ENCODE results near the gene ZNF107. TPM values are rescaled to one million over a fixed set of nuclear protein-coding genes. Genes with fewer than 3 reads are reported as not detected.
"Not testable (repeated sequence)": the region's sequence is repeated elsewhere in the genome, so short reads cannot be mapped to it uniquely, and the experiment has no call there.

ZNF107 gene
- total RNA-seq, 1 donor from 2014 or later: 7.7 TPM

DNA sequence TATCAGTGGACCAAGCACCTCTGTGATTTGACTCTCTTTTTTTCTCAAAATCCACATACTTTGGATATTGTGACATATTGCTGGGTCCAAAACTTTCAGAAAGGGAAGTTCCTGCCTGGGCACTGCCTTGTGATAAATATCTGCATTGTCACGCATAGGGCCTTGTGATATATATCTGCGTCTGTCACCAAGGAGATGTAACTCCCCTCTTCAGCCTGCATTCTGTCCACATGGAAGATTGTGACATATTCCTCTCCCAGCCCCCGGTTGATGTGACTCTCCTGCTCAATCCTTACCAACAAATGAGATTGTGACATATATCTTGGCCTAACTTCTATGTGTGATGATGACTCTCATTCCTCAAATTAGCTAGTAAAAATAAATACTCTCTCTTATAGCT, 25.4 kb upstream of the ZNF107 start:
- intact Hi-C loops (cut with DNase I): no loop called here
- no peak for DNase-seq (ENCODE audit: low spot score)
- ATAC-seq: no peak

DNA sequence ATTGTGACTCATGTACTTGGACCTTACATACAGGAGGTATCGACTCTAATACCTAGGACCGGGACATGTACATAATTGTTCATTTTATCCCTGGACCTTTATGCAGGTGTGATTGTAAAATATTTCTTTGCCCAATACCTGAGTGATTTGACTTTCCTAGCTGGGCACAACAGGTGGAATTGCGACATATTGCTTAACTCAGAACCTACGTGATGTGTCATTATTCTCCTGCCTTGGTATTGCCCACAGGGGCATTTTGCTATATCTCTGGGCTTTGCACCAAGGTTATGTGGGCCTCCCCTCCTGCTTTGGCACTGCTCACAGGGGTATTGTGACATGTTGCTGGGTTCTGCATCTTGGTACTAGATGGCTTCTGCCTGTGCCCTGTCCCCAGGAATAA, 23.9 kb upstream of the ZNF107 start:
- no peak for ATAC-seq
- no peak for DNase-seq (ENCODE audit: low spot score)
- intact Hi-C loops (cut with DNase I): no loop called here

DNA sequence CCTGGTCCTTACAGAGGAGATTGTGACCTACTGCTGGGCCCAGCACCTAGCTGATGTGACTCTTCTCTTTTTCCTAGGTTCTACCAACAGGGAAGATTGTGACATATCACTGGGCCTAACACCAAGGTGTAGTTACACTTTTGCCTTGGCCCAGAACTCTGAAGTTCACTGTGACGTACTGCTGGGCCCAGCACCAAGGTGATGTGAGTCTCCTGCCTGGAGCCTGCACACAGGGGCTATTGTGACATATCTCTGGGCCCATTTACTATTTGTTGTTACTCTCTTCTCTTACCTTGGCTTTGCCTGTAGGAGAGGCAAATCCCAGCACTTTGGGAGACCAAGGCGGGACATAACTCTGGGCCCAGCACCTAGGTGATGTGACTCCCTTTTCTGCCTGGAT, 23.1 kb upstream of the ZNF107 start:
- ATAC-seq: no peak
- intact Hi-C loops (cut with DNase I): no loop called here
- no peak for DNase-seq (ENCODE audit: low spot score)

DNA sequence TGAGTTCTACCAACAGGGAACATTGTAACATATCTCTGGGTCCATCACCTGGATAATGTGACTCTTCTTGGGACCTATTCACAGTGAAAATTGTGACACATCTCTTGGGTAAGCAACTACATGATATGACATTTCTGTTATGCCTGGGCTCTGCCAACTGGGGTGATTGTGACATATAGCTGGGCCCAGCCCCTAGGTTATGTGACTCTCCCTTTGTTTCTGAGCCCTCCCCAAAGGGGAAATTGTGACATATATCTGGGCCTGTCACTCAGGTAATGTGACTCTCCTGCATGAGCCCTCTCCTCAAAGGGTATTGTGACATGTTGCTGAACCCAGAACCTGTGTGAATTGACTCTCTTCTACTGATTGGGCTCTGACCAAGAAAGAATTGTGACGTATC, 22.4 kb upstream of the ZNF107 start:
- intact Hi-C loops (cut with DNase I): no loop called here
- DNase-seq (ENCODE audit: low spot score): no peak
- no peak for ATAC-seq

DNA sequence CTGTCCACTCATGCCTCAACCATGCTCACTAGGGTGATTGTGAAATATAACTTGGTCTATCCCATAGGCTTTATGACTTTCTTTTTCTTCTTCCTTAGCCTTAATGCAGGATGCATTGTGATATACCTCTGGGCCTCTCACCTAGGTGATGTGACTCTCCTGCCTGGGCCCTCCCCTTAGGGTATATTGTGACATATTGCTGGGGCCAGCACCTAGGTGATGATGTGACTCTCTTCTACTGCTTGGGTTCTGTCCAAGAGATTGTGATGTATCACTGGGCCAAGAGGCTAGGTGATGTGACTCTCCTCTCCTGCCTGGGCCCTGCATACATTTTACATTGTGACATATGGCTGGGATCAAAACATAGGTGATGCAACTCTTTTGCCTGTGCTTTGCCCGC, 14.7 kb upstream of the ZNF107 start:
- no peak for DNase-seq (ENCODE audit: low spot score)
- ATAC-seq: no peak
- intact Hi-C loops (cut with DNase I): no loop called here

DNA sequence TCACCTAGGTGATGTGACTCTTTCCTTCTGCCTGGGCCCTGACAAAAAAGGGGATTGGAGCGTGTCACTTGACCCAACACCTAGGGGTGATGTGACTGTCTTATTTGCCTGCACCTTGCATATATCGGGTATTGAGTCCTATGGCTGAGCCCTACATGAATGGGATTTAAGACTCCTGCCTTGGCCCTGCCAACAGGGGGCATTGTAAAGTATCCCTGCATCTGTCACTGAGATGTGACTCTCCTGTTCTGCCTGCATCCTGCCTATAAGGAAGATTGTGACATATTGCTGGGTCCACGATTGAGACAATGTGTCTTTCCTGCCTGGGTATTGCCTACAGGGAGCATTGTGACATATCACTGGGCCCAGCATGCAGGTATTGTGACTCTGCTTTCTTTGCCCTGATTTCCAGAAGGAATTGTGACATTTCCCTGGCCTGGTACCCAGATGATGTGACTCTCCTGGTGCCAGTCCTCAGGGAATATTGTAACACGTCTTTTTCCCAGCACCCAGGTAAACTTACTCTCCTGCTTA, 14.2 kb upstream of the ZNF107 start:
- DNase-seq (ENCODE audit: low spot score) (no peak), ATAC-seq (no peak)
- intact Hi-C loops (cut with DNase I): no loop called here

DNA sequence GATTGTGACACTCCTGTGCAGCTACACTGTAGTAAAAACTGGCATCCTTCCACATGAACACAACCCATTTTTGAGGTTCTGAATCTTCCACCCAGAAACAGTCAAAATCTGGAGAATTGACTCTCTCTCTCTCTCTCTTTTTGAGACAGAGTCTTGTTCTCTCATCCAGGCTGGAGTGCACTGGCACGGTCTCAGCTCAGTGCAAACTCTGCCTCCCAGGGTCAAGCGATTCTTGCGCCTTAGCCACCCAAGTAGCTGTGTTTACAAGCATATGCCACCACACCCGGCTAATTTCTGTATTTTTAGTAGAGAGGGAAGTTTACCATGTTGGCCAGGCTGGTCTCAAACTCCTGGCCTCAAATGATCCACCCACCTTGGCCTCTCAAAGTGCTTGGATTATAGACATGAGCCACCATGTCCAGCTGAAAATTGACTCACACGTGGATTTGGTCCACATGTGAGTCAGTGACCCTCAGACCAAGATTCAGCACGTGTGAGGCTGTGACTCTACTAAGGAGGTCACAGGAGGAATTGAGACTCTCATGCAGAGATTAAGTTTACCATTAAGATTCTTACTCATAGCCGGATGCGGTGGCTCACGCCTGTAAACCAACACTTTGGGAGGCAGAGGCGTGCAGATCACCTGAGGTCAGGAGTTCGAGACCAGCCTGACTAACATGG, 12.1 kb upstream of the ZNF107 start:
- no peak for DNase-seq (ENCODE audit: low spot score)
- intact Hi-C loops (cut with DNase I): no loop called here
- ATAC-seq: peak; percentile 41

DNA sequence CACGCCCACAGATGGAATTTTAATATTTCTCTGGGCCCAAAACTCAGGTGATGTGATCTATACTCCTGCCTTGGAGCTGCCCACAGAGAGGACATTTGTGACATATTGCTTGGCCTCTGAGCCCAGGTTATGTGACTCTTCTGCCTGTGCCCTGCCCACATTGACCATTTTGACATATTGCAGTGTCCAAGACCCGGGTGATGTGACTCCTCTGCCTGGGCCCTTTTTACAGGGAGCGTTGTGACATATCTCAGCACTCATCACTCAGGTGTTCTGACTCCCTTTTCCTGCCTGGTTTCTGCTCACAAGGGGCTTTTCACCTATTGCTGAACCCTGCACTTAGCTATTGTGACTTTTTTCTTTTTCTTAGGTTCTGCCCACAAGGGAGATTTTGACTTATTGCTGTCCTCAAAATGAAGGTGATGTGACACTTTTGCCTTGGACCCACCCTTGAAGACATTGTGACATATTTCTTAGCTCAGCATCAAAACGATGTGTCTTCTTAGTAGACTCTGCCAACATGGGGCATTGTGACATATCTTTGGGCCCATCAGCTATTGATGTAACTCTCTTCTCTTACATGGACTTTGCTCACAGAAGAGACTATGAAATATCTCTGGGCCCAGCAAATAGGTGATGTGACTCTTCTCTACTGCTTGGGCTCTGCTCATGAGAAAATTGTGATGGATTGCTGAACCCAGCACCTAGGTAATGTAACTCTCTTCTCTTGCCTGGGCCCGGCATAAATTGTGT, 11.0 kb upstream of the ZNF107 start:
- intact Hi-C loops (cut with DNase I): no loop called here
- ATAC-seq (no peak), DNase-seq (ENCODE audit: low spot score) (no peak)

DNA sequence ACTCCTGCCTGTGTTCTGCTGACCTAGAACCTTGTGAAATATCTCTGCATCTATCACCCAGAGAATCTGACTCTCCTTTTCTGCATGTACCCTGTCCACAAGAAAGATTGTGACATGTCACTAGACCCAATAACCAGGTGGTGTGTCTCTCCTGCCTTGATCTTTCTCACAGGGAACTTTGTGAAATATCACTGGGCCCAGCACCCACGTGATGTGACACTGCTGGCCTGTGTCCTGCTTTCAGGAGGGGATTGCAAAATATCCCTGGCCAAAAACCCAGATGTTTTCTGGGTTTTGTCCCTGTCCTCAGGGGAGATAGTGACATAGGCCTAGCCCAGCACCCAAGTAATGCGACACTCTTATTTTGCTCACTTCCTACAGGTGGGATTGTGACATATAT, 10.1 kb upstream of the ZNF107 start:
- intact Hi-C loops (cut with DNase I): no loop called here
- ATAC-seq: no peak
- DNase-seq (ENCODE audit: low spot score): no peak

DNA sequence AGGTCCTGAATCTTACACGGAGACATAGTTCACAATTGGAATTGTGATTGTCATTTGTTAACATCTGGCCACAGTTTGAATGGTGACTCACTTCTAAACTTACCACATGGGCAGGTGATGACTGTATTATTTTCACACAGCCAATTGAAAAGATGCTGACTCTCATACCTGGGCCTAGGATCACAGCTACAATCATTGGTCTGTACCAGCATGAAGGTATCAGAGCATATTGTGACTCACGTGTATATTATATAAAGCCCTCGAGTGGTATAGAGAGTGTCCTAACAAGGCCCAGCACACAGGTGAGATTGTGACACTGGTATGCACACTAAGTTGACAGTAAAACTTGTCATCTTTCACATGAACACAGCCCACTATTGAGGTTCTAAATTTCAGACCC, 9.4 kb upstream of the ZNF107 start:
- intact Hi-C loops (cut with DNase I): no loop called here
- ATAC-seq (no peak), DNase-seq (ENCODE audit: low spot score) (no peak)

DNA sequence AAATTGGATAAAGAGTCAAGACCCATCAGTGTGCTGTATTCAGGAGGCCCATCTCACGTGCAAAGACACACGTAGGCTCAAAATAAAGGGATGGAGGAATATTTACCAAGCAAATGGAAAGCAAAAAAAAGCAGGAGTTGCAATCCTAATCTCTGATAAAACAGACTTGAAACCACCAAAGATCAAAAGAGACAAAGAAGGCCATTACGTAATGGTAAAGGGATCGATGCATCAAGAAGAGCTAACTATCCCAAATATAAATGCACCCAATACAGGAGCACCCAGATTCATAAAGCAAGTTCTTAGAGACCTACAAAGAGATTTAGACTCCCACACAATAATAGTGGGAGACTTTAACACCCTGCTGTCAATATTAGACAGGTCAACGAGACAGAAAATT, 3.8 kb upstream of the ZNF107 start:
- intact Hi-C loops (cut with DNase I); DNase-seq (ENCODE audit: low spot score); ATAC-seq: not testable (repeated sequence)

DNA sequence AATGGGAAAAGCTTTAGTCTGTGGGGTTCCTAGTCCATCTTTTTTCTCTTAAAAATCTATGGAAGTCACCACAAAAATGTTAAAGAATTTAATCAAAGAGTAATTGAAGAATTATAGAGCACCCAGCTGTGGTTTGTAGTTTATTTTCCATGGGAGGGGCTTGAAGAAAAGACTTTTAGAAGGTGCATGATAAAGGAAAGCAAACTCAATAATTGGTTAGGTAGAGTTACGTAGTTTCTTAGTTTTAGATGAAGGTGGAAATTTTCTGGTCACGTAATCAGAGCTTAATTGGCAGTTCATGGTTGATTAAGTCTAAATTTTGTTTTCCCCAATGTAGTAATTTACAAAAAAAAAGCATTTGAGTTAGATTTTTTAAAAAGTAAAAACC, 724 bp downstream of the ZNF107 start:
- intact Hi-C loops (cut with DNase I): no loop called here
- ATAC-seq (no peak), DNase-seq (ENCODE audit: low spot score) (no peak)

DNA sequence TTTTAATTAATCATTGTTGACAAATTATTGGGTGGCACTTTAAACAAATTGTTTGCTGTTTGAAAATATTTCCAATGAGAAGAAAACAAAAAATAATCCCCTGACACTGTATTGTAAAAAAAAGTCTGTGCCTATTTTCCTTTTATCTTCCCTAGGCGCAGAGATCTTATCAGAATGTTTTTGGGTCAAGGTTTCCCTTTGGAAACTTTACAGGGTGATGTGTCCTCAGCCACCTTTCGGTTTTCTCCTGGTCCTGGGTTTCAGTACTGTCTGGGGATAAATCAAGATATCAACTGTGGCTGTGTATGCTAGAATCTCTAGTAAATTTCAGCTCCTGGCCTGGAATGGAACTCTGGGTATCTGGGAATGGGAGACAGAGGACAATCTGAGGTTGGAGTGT, 1.4 kb downstream of the ZNF107 start:
- ATAC-seq: no peak
- intact Hi-C loops (cut with DNase I): no loop called here

DNA sequence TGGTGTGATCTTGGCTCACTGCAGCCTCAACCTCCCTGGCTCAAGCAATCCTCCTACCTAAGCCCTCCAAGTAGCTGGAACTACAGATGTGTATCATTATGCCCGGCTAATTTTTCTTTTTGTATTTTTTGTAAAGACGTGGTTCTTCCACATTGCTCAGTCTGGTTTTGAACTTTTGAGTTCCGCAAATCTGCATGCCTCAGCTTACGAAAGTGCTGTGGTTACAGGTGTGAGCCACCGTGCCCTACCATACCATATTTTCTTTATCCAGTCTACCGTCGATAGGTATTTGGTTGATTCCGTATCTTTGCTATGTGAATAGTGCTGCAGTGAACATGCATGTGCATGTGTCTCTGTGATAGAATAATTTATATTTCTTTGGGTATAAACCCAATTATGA, 6.5 kb downstream of the ZNF107 start:
- ATAC-seq (no peak), DNase-seq (ENCODE audit: low spot score) (no peak)
- intact Hi-C loops (cut with DNase I): no loop called here

More for the DNA sequence above, 1.4 kb downstream of the ZNF107 start:
- DNase-seq (ENCODE audit: low spot score): no peak

DNA sequence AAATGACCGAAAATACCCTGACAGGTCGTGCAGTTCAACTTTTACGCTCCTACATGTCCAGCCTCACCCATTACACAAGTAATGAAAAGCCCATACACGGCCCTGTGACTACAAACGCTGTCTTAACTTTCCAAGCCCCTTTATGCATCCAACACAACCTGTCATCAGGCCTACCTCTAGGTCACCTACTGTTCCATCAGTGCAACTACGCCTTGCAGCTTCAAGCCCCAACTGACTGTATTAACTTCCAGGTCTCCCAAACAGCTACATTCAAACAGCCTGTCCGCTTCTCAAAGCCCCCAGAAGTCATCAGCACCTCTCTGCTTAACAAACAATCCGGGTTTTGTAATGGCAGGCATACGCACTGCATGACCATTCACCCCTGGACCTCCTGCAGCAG, 19.2 kb downstream of the ZNF107 start:
- DNase-seq (ENCODE audit: low spot score) (no peak), ATAC-seq (no peak)
- intact Hi-C loops (cut with DNase I): no loop called here

DNA sequence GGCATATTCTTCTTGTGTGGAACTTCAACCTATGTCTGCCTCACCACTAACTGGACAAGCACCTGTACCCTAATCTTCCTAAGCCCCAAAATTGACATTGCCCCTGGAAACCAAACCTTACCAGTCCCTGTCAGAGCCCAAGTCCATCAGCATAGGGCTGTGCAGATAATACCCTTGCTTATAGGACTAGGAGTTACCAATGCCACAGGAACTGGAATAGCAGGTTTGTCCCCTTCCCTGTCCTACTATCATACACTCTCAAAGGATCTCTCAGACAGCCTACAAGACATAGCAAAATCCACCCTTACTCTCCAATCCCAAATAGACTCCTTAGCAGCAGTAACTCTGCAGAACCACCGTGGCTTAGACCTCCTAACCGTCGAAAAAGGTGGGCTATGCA, 19.8 kb downstream of the ZNF107 start:
- ATAC-seq: no peak
- intact Hi-C loops (cut with DNase I): no loop called here
- DNase-seq (ENCODE audit: low spot score): no peak

DNA sequence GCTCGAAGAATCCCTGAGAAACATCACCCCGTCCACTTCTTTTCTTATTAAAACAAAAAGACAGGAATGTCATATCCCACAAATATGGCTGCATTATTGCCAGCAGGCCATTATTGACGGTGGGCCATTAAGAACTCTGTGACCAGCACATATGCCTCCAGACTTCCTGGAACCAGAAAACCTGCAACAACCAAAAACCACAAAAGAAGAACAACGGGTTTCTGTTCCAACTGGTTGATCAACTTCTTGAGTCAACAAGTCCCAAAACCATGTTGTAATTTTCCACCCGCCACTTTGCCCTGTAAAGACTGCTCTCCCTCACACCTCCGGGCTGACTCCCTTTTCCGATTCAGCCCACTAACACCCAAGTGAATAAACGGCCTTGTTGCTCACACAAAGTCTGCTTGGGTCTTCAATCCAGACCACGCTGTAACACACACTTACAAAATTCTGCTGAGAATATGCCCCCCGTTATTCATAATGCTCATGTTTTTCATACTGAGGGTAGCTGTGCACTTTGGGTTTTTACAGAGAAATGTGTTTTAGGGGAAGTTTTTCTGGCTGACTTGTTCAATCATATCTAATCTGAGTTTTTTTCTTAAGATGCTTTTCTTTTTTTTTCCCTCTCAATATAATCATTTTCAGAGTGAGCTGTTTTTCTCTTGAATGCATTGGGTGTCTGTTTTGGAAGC, 20.7 kb downstream of the ZNF107 start:
- ATAC-seq: no peak

DNA sequence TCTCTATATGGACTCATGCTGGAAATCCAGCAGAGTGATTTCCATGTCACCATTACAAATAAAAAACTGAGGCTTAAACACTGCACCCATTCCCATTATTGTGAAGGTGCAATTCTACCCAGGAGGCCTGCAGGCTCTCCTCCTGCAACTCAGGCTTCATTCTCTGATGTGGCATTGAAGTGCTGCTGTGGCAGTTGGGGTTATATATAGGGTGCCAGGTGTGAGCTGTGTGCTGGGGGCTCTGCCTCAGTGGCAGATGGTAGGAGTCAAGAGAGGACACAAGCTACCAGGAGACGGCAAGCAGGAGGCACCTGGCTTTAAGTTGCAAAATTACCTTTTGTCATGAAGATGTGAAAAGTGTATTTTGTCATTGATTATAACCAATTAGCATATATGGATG, 21.3 kb downstream of the ZNF107 start:
- ATAC-seq: no peak
- intact Hi-C loops (cut with DNase I): no loop called here
- no peak for DNase-seq (ENCODE audit: low spot score)

More for the DNA sequence above, 20.7 kb downstream of the ZNF107 start:
- no peak for DNase-seq (ENCODE audit: low spot score)
- intact Hi-C loops (cut with DNase I): no loop called here

DNA sequence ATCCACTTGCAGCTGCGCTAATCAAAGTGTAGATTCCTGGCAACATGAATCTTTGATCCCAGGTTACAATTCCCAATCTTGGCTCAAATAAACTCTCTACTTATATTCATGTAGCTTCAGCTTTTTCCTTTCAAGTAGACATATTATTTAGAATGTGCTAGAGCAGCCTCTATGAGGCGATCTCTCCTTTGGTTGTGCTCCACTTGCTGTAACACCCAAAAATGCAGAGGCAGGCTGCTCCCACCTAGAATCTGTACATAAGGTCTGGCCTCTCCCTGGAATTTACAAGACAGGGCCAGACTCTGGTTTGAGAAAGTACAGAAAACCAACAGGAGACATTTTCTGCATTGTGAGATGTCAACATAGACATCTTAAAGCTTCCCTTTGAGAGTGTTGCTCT, 23.1 kb downstream of the ZNF107 start:
- no peak for DNase-seq (ENCODE audit: low spot score)
- no peak for ATAC-seq
- intact Hi-C loops (cut with DNase I): no loop called here

DNA sequence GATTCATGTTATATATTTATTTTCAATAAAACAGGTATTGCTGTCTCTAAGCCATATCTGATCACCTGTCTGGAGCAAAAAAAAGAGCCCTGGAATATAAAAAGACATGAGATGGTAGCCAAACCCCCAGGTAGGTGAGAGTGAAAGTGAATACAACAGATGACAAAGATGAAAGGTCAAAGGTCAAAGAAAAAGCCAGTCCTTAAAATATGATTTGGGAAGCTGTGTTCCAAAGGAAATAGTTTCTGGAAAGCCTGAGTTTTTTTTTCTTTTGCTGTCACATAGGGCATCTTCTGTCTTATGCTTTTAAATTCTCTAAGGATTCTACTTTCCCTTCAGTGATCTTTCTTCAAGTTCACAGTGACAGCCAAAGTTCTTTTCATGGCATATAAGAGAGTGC, 25.9 kb downstream of the ZNF107 start:
- DNase-seq (ENCODE audit: low spot score) (no peak), ATAC-seq (no peak)
- intact Hi-C loops (cut with DNase I): no loop called here
